CD4-positive, alpha-beta T cell treated with Interleukin-4 for 4 hours (primary cell): ENCODE results near the gene RIC3.
A peak's percentile ranks its signal among the peaks of the same experiment; 100 is the strongest.

Source experiments
- DNase-seq: peaks from one replicate; pipeline ENCODE4 v3.0.0-alpha.2; 2020

RIC3 gene

GRCh38 chr11:8102296-8102915, 66.4 kb downstream of the RIC3 start:
- DNase-seq = no peak

- DNase-seq = no peak
These were observed 67.4 kb downstream of the RIC3 start for GRCh38 chr11:8101421-8101820.

GRCh38 chr11:8100605-8101004, 68.2 kb downstream of the RIC3 start:
- DNase-seq = no peak

- DNase-seq = no peak
These were observed 68.7 kb downstream of the RIC3 start for GRCh38 chr11:8100158-8100557.

GRCh38 chr11:8099291-8099899, 69.4 kb downstream of the RIC3 start:
- peak; percentile 61 for DNase-seq

- no peak for DNase-seq
These were observed 69.9 kb downstream of the RIC3 start for GRCh38 chr11:8098879-8099278.

- no peak for DNase-seq
These were observed 70.5 kb downstream of the RIC3 start for GRCh38 chr11:8098361-8098760.

GRCh38 chr11:8097926-8098325, 70.9 kb downstream of the RIC3 start:
- no peak for DNase-seq

GRCh38 chr11:8097468-8097867, 71.4 kb downstream of the RIC3 start:
- DNase-seq = no peak

- DNase-seq = no peak
These were observed 71.8 kb downstream of the RIC3 start for GRCh38 chr11:8097062-8097461.

- DNase-seq = no peak
These were observed 72.2 kb downstream of the RIC3 start for GRCh38 chr11:8096575-8096974.

- no peak for DNase-seq
These were observed 72.9 kb downstream of the RIC3 start for GRCh38 chr11:8095806-8096522.

GRCh38 chr11:8095371-8095770, 73.5 kb downstream of the RIC3 start:
- no peak for DNase-seq

GRCh38 chr11:8094656-8095055, 74.2 kb downstream of the RIC3 start:
- DNase-seq = no peak

- DNase-seq = no peak
These were observed 74.8 kb downstream of the RIC3 start for GRCh38 chr11:8093931-8094575.

GRCh38 chr11:8092587-8093424, 76.0 kb downstream of the RIC3 start:
- DNase-seq = no peak

- no peak for DNase-seq
These were observed 77.1 kb downstream of the RIC3 start for GRCh38 chr11:8091721-8092120.

- no peak for DNase-seq
These were observed 78.1 kb downstream of the RIC3 start for GRCh38 chr11:8090756-8091155.

GRCh38 chr11:8089791-8090510, 78.9 kb downstream of the RIC3 start:
- no peak for DNase-seq

GRCh38 chr11:8087756-8088155, 81.1 kb downstream of the RIC3 start:
- no peak for DNase-seq

- DNase-seq = no peak
These were observed 81.6 kb downstream of the RIC3 start for GRCh38 chr11:8087185-8087584.

- no peak for DNase-seq
These were observed 82.3 kb downstream of the RIC3 start for GRCh38 chr11:8086571-8086970.
